ENCODE data around the gene FBXO41.

FBXO41 gene

GRCh38 chr2:73266061-73266901 is 18.0 kb downstream of the FBXO41 start:
- TF ChIP-seq, protein P1, sequence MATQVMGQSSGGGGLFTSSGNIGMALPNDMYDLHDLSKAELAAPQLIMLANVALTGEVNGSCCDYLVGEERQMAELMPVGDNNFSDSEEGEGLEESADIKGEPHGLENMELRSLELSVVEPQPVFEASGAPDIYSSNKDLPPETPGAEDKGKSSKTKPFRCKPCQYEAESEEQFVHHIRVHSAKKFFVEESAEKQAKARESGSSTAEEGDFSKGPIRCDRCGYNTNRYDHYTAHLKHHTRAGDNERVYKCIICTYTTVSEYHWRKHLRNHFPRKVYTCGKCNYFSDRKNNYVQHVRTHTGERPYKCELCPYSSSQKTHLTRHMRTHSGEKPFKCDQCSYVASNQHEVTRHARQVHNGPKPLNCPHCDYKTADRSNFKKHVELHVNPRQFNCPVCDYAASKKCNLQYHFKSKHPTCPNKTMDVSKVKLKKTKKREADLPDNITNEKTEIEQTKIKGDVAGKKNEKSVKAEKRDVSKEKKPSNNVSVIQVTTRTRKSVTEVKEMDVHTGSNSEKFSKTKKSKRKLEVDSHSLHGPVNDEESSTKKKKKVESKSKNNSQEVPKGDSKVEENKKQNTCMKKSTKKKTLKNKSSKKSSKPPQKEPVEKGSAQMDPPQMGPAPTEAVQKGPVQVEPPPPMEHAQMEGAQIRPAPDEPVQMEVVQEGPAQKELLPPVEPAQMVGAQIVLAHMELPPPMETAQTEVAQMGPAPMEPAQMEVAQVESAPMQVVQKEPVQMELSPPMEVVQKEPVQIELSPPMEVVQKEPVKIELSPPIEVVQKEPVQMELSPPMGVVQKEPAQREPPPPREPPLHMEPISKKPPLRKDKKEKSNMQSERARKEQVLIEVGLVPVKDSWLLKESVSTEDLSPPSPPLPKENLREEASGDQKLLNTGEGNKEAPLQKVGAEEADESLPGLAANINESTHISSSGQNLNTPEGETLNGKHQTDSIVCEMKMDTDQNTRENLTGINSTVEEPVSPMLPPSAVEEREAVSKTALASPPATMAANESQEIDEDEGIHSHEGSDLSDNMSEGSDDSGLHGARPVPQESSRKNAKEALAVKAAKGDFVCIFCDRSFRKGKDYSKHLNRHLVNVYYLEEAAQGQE (IDR thresholded peaks at IDR 0.05; ENCODE audit: insufficient replicate concordance, low read depth) = no peak
- TF ChIP-seq CTCF (IDR thresholded peaks at IDR 0.05; ENCODE audit: insufficient read depth, low read length) (no peak), SPI1 (IDR thresholded peaks at IDR 0.05; ENCODE audit: borderline replicate concordance, low read depth) (no peak), GABPA (IDR thresholded peaks at IDR 0.05; ENCODE audit: low read depth) (no peak), POLR2AphosphoS5 (IDR thresholded peaks at IDR 0.05; ENCODE audit: low read depth) (no peak)
- no peaks in the 10 kb centered on the region for H3K27me3 ChIP-seq (ENCODE audit: insufficient read depth, poor library complexity, severe bottlenecking)
- no peak overlapping the region for H3K27ac ChIP-seq (replicated peaks)
- no peak for DNase-seq (ENCODE audit: low read depth in 1 of 2, low spot score in 1 of 2)
- no peak overlapping the region for H3K4me3 ChIP-seq (replicated peaks; ENCODE audit: insufficient read depth, low read length)

DNA sequence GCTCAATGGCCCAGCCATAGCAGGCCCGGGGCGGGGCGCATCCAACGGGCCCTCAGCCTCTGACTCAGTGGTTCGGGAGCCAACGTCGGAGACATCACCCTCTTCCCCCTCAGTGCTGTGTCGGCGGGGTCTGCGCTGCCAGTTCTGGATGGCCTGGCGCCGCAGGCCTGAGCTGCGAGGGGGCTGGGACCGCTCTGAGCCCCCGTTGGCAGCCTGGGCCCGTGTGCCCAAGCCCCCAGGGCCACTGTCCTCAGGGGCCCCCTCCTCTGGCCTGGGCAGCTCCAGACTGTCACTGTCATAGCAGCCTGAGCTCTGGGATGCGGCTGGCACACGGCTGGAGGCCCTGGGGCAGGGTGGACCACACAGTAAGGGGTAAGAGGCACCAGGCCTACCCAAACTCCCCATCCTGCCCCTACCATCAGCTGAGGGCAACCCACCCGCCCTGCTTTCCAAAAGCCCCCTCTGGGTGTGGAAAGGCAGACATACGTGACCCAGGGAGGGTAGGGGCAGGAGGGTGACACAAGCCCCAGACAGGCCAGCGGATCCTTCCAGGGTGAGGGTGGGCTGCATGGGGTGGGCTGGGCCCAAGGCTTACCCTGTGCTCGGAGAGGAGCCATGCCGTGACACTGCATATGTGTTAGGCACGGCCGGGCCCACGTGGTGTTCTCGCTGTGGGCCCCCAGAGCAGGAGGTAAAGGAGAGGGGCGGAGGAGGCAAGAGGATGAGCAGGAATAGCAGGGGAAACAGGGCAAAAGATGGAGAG is 18.8 kb downstream of the FBXO41 start:
- DNase-seq (ENCODE audit: low read depth in 1 of 2, low spot score in 1 of 2) = no peak
- Histone ChIP-seq H3K27me3 (ENCODE audit: insufficient read depth, poor library complexity, severe bottlenecking) (no peaks in the 10 kb centered on the region), H3K27ac (replicated peaks) (no peak overlapping the region), H3K4me3 (replicated peaks; ENCODE audit: insufficient read depth, low read length) (no peak overlapping the region)
- TF ChIP-seq CTCF (IDR thresholded peaks at IDR 0.05; ENCODE audit: insufficient read depth, low read length) (no peak), POLR2AphosphoS5 (IDR thresholded peaks at IDR 0.05; ENCODE audit: low read depth) (no peak), GABPA (IDR thresholded peaks at IDR 0.05; ENCODE audit: low read depth) (no peak), SPI1 (IDR thresholded peaks at IDR 0.05; ENCODE audit: borderline replicate concordance, low read depth) (no peak)
- TF ChIP-seq, protein P1 (IDR thresholded peaks at IDR 0.05; ENCODE audit: insufficient replicate concordance, low read depth) = no peak

GRCh38 chr2:73264783-73265182 is 19.5 kb downstream of the FBXO41 start:
- H3K27ac ChIP-seq (replicated peaks) = no peak overlapping the region
- TF ChIP-seq POLR2AphosphoS5 (IDR thresholded peaks at IDR 0.05; ENCODE audit: low read depth) (no peak), SPI1 (IDR thresholded peaks at IDR 0.05; ENCODE audit: borderline replicate concordance, low read depth) (no peak), GABPA (IDR thresholded peaks at IDR 0.05; ENCODE audit: low read depth) (no peak), CTCF (IDR thresholded peaks at IDR 0.05; ENCODE audit: insufficient read depth, low read length) (no peak)
- TF ChIP-seq, protein P1 (IDR thresholded peaks at IDR 0.05; ENCODE audit: insufficient replicate concordance, low read depth) = no peak
- H3K4me3 ChIP-seq (replicated peaks; ENCODE audit: insufficient read depth, low read length) = no peak overlapping the region
- no peaks in the 10 kb centered on the region for H3K27me3 ChIP-seq (ENCODE audit: insufficient read depth, poor library complexity, severe bottlenecking)
- no peak for DNase-seq (ENCODE audit: low read depth in 1 of 2, low spot score in 1 of 2)

Data from HL-60 (cell line).